Right lobe of liver (tissue), 4 donors: Measurements from ENCODE around the gene BMP8A.

Experiments
- POLR2A ChIP-seq: fragments of 450-650 bp; IDR thresholded peaks from one replicate; pipeline ENCODE4 v1.6.1; 2017; ENCODE audit warnings: antibody characterized with exemption, mild to moderate bottlenecking
- TF ChIP-seq, protein P1 (sequence below), 4 donors: fragments of 200-600 bp in 3 of 4; fragments of 450-650 bp in 1 of 4; IDR thresholded peaks; one replicate each; pipeline versions ENCODE4 v1.5.1 to v1.8.0; 2016 to 2022; ENCODE audit warnings: antibody characterized with exemption in 4 of 4, mild to moderate bottlenecking in 2 of 4
- donor health status: DM: no; HTN: no; CAD: no.
- donor health status: DM: no; HTN: no; CAD: no.
- donor health status: DM: no; HTN: yes; CAD: no.

DNA sequence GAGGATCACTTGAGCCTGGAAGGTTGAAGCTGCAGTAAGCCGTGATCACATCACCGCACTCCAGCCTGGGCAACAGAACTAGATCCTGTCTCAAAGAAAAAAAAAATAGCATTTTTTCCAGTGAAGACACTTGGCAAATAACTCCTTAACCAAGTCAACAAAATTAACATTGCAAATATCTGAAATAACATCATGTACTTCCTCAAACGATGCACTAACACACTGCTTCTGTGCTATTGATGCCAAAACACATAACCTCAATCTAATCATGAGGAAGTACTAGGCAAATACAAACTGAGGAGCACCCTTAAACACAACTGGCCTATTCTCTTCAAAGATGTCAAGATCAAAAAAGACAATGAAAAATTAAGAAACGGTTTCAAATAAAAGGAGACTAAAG, 52.9 kb downstream of the BMP8A start:
- TF ChIP-seq, protein P1, sequence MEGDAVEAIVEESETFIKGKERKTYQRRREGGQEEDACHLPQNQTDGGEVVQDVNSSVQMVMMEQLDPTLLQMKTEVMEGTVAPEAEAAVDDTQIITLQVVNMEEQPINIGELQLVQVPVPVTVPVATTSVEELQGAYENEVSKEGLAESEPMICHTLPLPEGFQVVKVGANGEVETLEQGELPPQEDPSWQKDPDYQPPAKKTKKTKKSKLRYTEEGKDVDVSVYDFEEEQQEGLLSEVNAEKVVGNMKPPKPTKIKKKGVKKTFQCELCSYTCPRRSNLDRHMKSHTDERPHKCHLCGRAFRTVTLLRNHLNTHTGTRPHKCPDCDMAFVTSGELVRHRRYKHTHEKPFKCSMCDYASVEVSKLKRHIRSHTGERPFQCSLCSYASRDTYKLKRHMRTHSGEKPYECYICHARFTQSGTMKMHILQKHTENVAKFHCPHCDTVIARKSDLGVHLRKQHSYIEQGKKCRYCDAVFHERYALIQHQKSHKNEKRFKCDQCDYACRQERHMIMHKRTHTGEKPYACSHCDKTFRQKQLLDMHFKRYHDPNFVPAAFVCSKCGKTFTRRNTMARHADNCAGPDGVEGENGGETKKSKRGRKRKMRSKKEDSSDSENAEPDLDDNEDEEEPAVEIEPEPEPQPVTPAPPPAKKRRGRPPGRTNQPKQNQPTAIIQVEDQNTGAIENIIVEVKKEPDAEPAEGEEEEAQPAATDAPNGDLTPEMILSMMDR (IDR thresholded peaks at IDR 0.05): no peak
- TF ChIP-seq POLR2A: no peak
